CD4-positive, alpha-beta T cell treated with Interleukin-12 subunit alpha and Interleukin-12 subunit beta, for 1 hour (primary cell): ENCODE measurements around the gene CFAP68.
"Not testable (repeated sequence)": the region's sequence is repeated elsewhere in the genome, so short reads cannot be mapped to it uniquely, and the experiment has no call there.

Experiments used
- DNase-seq: peaks from one replicate; pipeline ENCODE4 v3.0.0-alpha.2; 2020

The CFAP68 gene

DNA sequence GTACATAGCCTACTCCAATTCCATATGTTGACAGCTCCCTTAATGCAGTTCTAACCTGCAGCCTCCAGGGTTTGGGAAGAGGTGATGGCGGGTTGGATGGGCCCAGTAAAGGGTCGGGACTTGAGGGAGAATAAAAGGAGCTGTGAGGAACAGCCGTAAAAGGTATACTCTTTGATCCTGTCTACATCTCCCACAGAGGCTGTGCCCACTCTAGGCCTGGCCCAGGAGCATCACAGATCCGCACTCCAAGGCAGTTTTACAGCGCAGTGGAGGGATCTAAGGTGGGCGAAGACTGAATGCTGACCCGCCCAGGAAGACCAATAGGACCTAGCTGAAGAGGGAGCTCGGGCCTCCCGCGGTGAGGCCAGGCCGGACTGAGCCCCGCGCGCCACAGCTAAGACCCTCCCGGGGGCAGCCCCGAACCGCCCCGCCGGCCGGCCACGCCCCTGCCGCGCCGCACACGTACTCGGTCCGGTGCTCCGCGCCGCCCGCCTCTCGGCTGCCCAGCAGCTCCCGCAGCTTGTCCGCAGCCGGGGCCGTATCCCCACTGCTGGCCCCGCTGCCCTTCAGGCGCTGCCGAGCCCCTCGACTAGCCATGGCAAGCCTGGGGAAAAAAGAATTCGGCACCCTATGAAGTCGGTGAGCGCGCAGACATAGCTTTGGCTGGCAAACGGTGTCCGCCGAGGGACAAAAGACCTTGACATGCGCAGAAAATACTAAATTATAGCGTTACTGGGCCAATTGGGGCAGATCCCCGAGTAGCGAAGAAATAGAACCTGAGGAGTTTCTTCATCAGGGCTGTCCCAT, 8.3 kb upstream of the CFAP68 start, which contains the start of gene ALG9:
Gene ALG9 (minus strand): TSS at position 696 of the 807 bp plus-strand sequence. CDS start 99 bp downstream, at position 597.
- peak; percentile 93 for DNase-seq

- no peak for DNase-seq
Observed at GRCh38 chr11:111871693-111872161, 7.6 kb upstream of the CFAP68 start.

DNA sequence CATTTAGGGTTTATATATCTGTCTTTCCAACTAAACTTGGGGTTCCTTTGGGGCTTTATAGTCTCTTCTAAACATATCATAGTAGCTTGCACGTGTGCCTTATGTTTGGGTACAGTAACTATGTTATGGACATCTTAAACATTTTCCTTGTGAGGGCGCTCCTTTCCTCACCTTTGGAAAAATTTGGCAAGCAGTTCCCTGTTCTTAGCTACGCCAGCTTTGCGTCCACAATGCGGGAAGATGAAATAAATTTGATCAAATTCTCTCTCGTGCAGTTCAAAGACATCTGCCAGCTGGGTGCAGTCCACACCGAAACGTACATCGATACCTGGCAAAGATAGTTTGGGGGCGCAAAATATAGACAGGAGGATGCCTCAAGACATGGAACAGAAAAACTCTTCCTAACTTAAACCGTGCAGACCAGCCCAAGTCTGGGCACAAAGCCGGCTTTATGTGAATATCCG, 924 bp upstream of the CFAP68 start:
- DNase-seq: no peak

GRCh38 chr11:111879637-111879960, 258 bp downstream of the CFAP68 start:
- DNase-seq: no peak

DNA sequence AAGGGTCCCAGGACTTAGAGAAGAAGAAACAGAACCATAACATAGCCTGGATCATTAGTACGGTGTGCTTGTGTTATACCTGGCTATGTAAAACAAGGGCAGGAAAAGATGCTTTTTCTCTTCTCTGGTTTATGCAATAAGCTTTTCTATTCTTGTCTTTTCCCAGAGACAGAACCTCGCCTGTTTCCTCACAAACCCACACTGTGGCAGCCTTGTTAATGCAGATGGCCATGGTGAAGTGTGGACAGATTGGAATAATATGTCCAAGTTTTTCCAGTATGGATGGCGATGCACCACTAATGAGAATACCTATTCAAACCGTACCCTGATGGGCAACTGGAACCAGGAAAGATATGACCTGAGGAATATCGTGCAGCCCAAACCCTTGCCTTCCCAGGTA, 2.9 kb downstream of the CFAP68 start:
- DNase-seq: no peak

- DNase-seq: not testable (repeated sequence)
Observed at GRCh38 chr11:111885053-111885452, 5.7 kb downstream of the CFAP68 start.

DNA sequence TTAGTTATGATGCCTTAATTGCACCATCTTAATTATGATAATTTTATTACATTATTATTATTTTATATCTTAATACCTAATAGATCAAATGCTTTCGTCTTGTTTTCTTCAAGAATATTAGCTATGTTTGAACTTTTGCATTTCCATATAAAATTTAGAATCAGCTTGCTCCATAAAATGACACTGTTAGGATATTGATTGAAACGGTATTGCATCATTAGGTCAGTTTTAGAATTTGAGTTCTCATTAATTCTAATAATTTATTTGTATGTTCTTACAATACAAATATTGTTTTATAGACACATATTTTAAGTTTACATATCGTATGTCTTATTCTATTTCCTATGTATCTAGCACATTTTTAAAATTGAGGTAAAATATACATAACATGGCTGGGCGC, 6.7 kb downstream of the CFAP68 start:
- no peak for DNase-seq

DNA sequence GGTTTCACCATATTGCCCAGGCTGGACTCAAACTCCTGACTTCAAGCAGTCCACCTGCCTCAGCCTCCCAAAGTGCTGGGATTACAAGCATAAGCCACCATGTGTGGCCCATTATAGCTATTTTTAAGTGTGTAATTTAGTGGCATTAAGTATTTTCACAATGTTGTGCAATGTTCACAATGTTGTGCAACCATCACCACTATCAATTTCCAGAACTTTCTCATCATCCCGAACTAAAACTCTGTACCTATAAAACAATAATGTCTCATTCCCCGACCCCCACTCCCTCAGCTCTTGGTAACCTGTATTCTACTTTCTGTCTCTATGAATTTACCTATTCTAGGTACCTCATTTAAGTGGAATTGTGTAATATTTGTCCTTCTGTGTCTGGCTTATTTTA, 7.5 kb downstream of the CFAP68 start:
- DNase-seq: no peak

- DNase-seq: no peak
Observed at GRCh38 chr11:111905411-111905810, 26.1 kb downstream of the CFAP68 start.

DNA sequence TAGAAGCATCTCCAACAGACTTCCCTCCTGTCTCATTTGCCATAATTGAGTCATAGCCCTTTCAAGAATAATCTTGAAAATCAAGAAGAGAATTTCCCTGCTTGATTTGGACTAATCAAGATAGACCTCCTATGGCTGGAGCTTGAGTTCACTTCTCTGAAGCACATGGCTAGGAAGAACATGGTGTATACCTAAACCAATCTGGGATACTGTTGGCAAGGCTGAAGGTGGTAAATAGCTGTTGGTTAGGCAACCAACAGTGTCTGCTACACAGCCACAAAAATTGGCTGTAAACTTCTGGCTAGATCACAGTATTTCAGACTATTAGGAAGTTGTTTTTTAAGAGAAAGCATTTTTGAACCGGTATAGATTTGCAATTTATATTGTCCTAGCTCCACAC, 27.3 kb downstream of the CFAP68 start:
- DNase-seq: no peak

- DNase-seq: no peak
Observed at GRCh38 chr11:111908639-111909305, 29.4 kb downstream of the CFAP68 start.

- DNase-seq: no peak
Observed at GRCh38 chr11:111909378-111909777, 30.0 kb downstream of the CFAP68 start.

- DNase-seq: no peak
Observed at GRCh38 chr11:111910676-111911562, 31.6 kb downstream of the CFAP68 start.

- no peak for DNase-seq
Observed at GRCh38 chr11:111911563-111912401, 32.4 kb downstream of the CFAP68 start, which contains the start of gene CRYAB. Gene CRYAB, minus strand, starts transcription at chr11:111911770. Its CDS starts 46 bp downstream, at chr11:111911724.

DNA sequence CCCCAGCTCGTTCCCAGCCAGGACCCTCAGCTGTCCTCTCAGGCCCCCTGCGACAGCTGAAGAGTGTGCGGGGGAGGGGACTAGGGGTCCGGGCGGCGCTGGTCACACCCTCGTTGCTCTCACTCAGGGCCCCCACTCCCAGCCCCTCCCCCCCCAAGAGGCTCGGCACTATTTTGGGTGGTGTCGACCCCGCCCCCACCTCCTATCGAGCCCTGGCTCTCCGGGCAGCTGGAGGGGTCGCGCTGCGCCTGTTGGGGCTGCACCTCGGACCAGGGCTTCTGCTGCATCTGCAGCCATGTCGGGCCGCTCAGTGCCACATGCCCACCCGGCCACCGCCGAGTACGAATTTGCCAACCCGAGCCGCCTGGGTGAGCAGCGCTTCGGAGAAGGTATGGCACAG, 33.2 kb downstream of the CFAP68 start, which contains the start of gene HSPB2:
Gene HSPB2 (plus strand): TSS at position 200 of the 400 bp plus-strand sequence. CDS start 96 bp downstream, at position 296.
- no peak for DNase-seq

- no peak for DNase-seq
Observed at GRCh38 chr11:111913031-111913861, 33.9 kb downstream of the CFAP68 start.

GRCh38 chr11:111913997-111914396, 34.7 kb downstream of the CFAP68 start:
- no peak for DNase-seq

DNA sequence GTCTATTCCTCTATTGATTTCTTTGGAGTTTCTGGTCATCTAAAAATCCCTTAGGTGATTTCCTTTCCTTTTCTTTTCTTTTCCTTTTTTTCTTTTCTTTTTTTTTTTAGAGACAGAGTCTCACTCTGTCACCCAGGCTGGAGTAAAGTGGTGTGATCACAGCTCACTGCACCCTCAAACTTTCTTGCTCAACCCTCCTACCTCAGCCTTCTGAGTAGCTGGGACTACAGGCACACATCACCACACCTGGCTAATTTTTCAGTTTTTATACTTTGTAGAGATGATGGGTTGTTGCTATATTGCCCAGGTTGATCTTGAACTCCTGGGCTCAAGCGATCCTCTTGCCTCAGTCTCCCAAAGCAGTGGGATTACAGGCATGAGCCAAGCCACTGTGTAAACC, 37.4 kb downstream of the CFAP68 start:
- no peak for DNase-seq

DNA sequence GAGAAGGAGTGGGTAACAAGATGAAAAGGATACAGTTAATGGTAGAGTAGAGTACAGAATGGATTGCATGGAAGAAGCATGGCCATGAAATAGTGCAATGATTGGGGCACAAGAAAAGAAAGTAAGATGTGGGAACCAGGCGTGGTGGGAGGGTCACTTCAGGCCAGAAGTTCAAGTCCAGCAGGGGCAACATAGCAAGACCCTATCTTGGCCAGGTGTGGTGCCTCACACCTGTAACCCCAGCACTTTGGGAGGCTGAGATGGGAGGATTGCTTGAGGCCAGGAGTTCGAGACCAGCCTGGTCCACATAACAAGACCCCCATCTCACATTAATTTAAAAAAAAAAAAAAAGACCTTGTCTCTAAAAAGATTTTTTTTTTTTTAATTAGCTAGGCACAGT, 38.0 kb downstream of the CFAP68 start:
- no peak for DNase-seq

- DNase-seq: no peak
Observed at GRCh38 chr11:111917788-111918187, 38.4 kb downstream of the CFAP68 start.
